H9 (cell line): ENCODE measurements around the gene CKAP2. TPM values are rescaled to one million over a fixed set of nuclear protein-coding genes. Genes with fewer than 3 reads are reported as not detected.

Experiments
- DNase-seq: peaks from one replicate; pipeline ENCODE4 v3.0.0-alpha.2; 2017
- H2AFZ ChIP-seq: one replicate; pipeline ENCODE4 v1.6.1; 2013; ENCODE audit warnings: mild to moderate bottlenecking, low read length, control low read depth, moderate library complexity
- H2AK5ac ChIP-seq: 2 replicates; pipeline ENCODE4 v1.6.1; 2013; ENCODE audit warnings: low read length, control low read depth, mixed read lengths; ENCODE audit not compliant: insufficient read length
- H2BK120ac ChIP-seq: one replicate; pipeline ENCODE4 v1.6.1; 2013; ENCODE audit warnings: low read depth, mild to moderate bottlenecking, low read length, control low read depth, inconsistent platforms; ENCODE audit not compliant: poor library complexity, severe bottlenecking
- H2BK12ac ChIP-seq: 2 replicates; pipeline ENCODE4 v1.6.1; 2013; ENCODE audit warnings: low read length, control low read depth, mixed read lengths, low read depth; ENCODE audit not compliant: insufficient read length
- H2BK15ac ChIP-seq: 2 replicates; pipeline ENCODE4 v1.6.1; 2013; ENCODE audit warnings: low read depth, low read length, control low read depth
- H2BK20ac ChIP-seq: one replicate; pipeline ENCODE4 v1.6.1; 2013; ENCODE audit warnings: low read depth, mild to moderate bottlenecking, low read length, control low read depth, inconsistent platforms; ENCODE audit not compliant: poor library complexity, severe bottlenecking
- H2BK5ac ChIP-seq: 2 replicates; pipeline ENCODE4 v1.6.1; 2013; ENCODE audit warnings: low read length, control low read depth, mixed read lengths; ENCODE audit not compliant: insufficient read length
- H3K14ac ChIP-seq: 2 replicates; pipeline ENCODE4 v1.6.1; 2013; ENCODE audit warnings: low read length, control low read depth; ENCODE audit not compliant: insufficient read depth
- H3K18ac ChIP-seq: 2 replicates; pipeline ENCODE4 v1.6.1; 2013; ENCODE audit warnings: low read depth, mild to moderate bottlenecking, mixed read lengths, low read length, control low read depth; ENCODE audit not compliant: insufficient read length
- H3K23ac ChIP-seq: 2 replicates; pipeline ENCODE4 v1.6.1; 2013; ENCODE audit warnings: low read length, control low read depth, mixed read lengths, low read depth; ENCODE audit not compliant: insufficient read length
- H3K23me2 ChIP-seq: 2 replicates; pipeline ENCODE4 v1.6.1; 2013; ENCODE audit warnings: low read depth, mild to moderate bottlenecking, mixed read lengths, low read length, control low read depth; ENCODE audit not compliant: insufficient read length, poor library complexity, severe bottlenecking
- H3K27ac ChIP-seq: 2 replicates; pipeline ENCODE4 v1.5.1; 2013; ENCODE audit warnings: low read length, control low read depth, mixed read lengths, low read depth; ENCODE audit not compliant: insufficient read length
- H3K27me3 ChIP-seq: 2 replicates; pipeline ENCODE4 v1.6.1; 2013; ENCODE audit warnings: low read length, control low read depth, inconsistent platforms; ENCODE audit not compliant: insufficient read depth
- H3K4ac ChIP-seq: 2 replicates; pipeline ENCODE4 v1.6.1; 2013; ENCODE audit warnings: low read depth, mild to moderate bottlenecking, control low read depth, inconsistent platforms, low read length, moderate library complexity
- H3K4me1 ChIP-seq: 2 replicates; pipeline ENCODE4 v1.6.1; 2013; ENCODE audit warnings: low read length, control low read depth, inconsistent platforms; ENCODE audit not compliant: insufficient read depth
- H3K4me2 ChIP-seq: 2 replicates; pipeline ENCODE4 v1.6.1; 2013; ENCODE audit warnings: low read length, control low read depth, mixed read lengths; ENCODE audit not compliant: insufficient read length, insufficient read depth
- H3K56ac ChIP-seq: 2 replicates; pipeline ENCODE4 v1.6.1; 2013; ENCODE audit warnings: low read depth, mild to moderate bottlenecking, mixed read lengths, low read length, control low read depth; ENCODE audit not compliant: insufficient read length
- H3K79me1 ChIP-seq: 2 replicates; pipeline ENCODE4 v1.6.1; 2013; ENCODE audit warnings: low read depth, mild to moderate bottlenecking, moderate library complexity, low read length, control low read depth, inconsistent platforms; ENCODE audit not compliant: insufficient read depth, poor library complexity, severe bottlenecking
- H3K79me2 ChIP-seq: 2 replicates; pipeline ENCODE4 v1.6.1; 2013; ENCODE audit warnings: low read length, control low read depth, inconsistent platforms; ENCODE audit not compliant: insufficient read depth
- H3K9ac ChIP-seq: 2 replicates; pipeline ENCODE4 v1.6.1; 2013; ENCODE audit warnings: low read length, control low read depth, mixed read lengths; ENCODE audit not compliant: insufficient read length; ENCODE audit errors: extremely low read depth
- H3K9me3 ChIP-seq: one replicate; pipeline ENCODE4 v1.6.1; 2013; ENCODE audit warnings: low read depth, low read length, inconsistent platforms; ENCODE audit not compliant: control insufficient read depth
- H3T11ph ChIP-seq: one replicate; pipeline ENCODE4 v1.6.1; 2013; ENCODE audit warnings: mild to moderate bottlenecking, low read length, control low read depth, inconsistent platforms
- H4K20me1 ChIP-seq: one replicate; pipeline ENCODE4 v1.6.1; 2013; ENCODE audit not compliant: control insufficient read depth, insufficient read length, insufficient read depth
- H4K5ac ChIP-seq: 2 replicates; pipeline ENCODE4 v1.6.1; 2013; ENCODE audit warnings: low read depth, mild to moderate bottlenecking, mixed read lengths, low read length, control low read depth; ENCODE audit not compliant: insufficient read length
- H4K8ac ChIP-seq: replicated peaks from 2 replicates; pipeline ENCODE4 v1.6.1; 2013; ENCODE audit warnings: low read length, control low read depth, mixed read lengths, low read depth; ENCODE audit not compliant: insufficient read length
- H4K91ac ChIP-seq: 2 replicates; pipeline ENCODE4 v1.6.1; 2013; ENCODE audit warnings: low read depth, mild to moderate bottlenecking, moderate library complexity, mixed read lengths, low read length, control low read depth; ENCODE audit not compliant: insufficient read length
- H3K27ac Mint-ChIP-seq, 3 experiments: 2 replicates in 2 of 3; 3 replicates in 1 of 3; pipeline ENCODE4 v1.8.0; 2020 to 2021; ENCODE audit warnings: mixed read lengths in 3 of 3, mild to moderate bottlenecking in 1 of 3, moderate library complexity in 1 of 3
- H3K27me3 Mint-ChIP-seq: 2 replicates; pipeline ENCODE4 v1.8.0; 2021; ENCODE audit warnings: low read depth, mild to moderate bottlenecking, moderate library complexity, mixed read lengths
- H3K36me3 Mint-ChIP-seq, 3 experiments: 2 replicates in 2 of 3; 3 replicates in 1 of 3; pipeline ENCODE4 v1.8.0; 2020 to 2021; ENCODE audit warnings: low read depth in 3 of 3, mixed read lengths in 3 of 3; ENCODE audit not compliant: insufficient read depth in 1 of 3
- H3K4me1 Mint-ChIP-seq, 2 experiments: 2 replicates each; pipeline ENCODE4 v1.8.0; 2020; ENCODE audit warnings: mixed read lengths in 2 of 2
- H3K4me3 Mint-ChIP-seq, 2 experiments: 2 replicates in 1 of 2; 3 replicates in 1 of 2; pipeline ENCODE4 v1.8.0; 2020 to 2021; ENCODE audit warnings: mild to moderate bottlenecking in 2 of 2, mixed read lengths in 2 of 2, moderate library complexity in 1 of 2
- H3K9me3 Mint-ChIP-seq, 2 experiments: 2 replicates in 1 of 2; 3 replicates in 1 of 2; pipeline ENCODE4 v1.8.0; 2020; ENCODE audit warnings: mild to moderate bottlenecking in 2 of 2, mixed read lengths in 2 of 2, moderate library complexity in 1 of 2
- CTCF ChIP-seq: fragments of 200-600 bp; sonication (generic); conservative IDR thresholded peaks from 3 replicates; pipeline ENCODE4 v1.8.0; 2021; ENCODE audit warnings: antibody characterized with exemption, mild to moderate bottlenecking
- WGBS: extraction: QIAGEN DNeasy Blood & Tissue Kit; methylation state at CpG from one replicate; pipeline ENCODE4 v1.1.7; 2013; ENCODE audit warnings: missing lambda C conversion rate, low lambda C conversion rate, mixed read lengths; ENCODE audit not compliant: insufficient read length; ENCODE audit errors: extremely low coverage; 5-methylcytosine and 5-hydroxymethylcytosine counted together
- total RNA-seq: library from RNA; stranded (reverse); gene quantifications from 2 replicates; pipeline ENCODE4 v1.2.1, GENCODE V29; 2021

Gene CKAP2
- total RNA-seq, 1 experiment from 2014 or later, result 72.4 TPM

- DNase-seq, result no peak
- H2BK20ac ChIP-seq, result no peak overlapping the region
- H3T11ph ChIP-seq, result no peak overlapping the region
- Mint-ChIP-seq H3K36me3 (peaks cover 39 to 89% (median 85%) of the 10 kb centered on the region in 3 experiments), H3K4me3 (no peak overlapping the region), H3K27me3 (no peaks in the 10 kb centered on the region), H3K9me3 (no peaks in the 10 kb centered on the region), H3K27ac (peak overlapping the region in 1 of 3 experiments; percentile 24; a peak in 1 of 7 replicates), H3K4me1 (peaks cover 11 to 12% of the 10 kb centered on the region in 2 experiments)
- no peak overlapping the region for H3K18ac ChIP-seq
- H3K9ac ChIP-seq, result no peak overlapping the region
- no peak overlapping the region for H2AK5ac ChIP-seq
- no peaks in the 10 kb centered on the region for H3K23me2 ChIP-seq
- no peak overlapping the region for H4K5ac ChIP-seq
- no peak overlapping the region for H2BK12ac ChIP-seq
- no peak overlapping the region for H3K14ac ChIP-seq
- no peak overlapping the region for H3K4ac ChIP-seq
- peaks cover 1% of the 10 kb centered on the region; the same call in 1 of the 2 replicates for H3K79me2 ChIP-seq
- H2AFZ ChIP-seq, result no peak overlapping the region
- TF ChIP-seq CTCF, result no peak
- no peak overlapping the region for H2BK15ac ChIP-seq
- H3K4me1 ChIP-seq, result no peaks in the 10 kb centered on the region
- no peaks in the 10 kb centered on the region for H3K9me3 ChIP-seq
- no CpG with 5 or more reads among the region's 3 CpGs for WGBS
- no peaks in the 10 kb centered on the region for H4K20me1 ChIP-seq
- no peak overlapping the region for H3K27ac ChIP-seq
- peaks cover 3% of the 10 kb centered on the region for H3K79me1 ChIP-seq
- no peak overlapping the region for H3K4me2 ChIP-seq
- H2BK5ac ChIP-seq, result no peak overlapping the region
- H3K56ac ChIP-seq, result no peak overlapping the region
- H4K8ac ChIP-seq, result no peak overlapping the region
- H3K23ac ChIP-seq, result no peak overlapping the region
- no peak overlapping the region for H2BK120ac ChIP-seq
- no peaks in the 10 kb centered on the region for H3K27me3 ChIP-seq
- no peak overlapping the region for H4K91ac ChIP-seq
Observed at GRCh38 chr13:52461265-52461664, 6.0 kb downstream of the CKAP2 start.
